Astrocyte of the cerebellum (primary cell): ENCODE data around the gene SKIL.

Experiments used
- DNase-seq: peaks from one replicate; pipeline ENCODE4 v3.0.0-alpha.2; 2011; ENCODE audit warnings: low read depth
- H3K4me3 ChIP-seq: 2 replicates; pipeline ENCODE4 v1.5.1; 2011; ENCODE audit warnings: mild to moderate bottlenecking, low read depth, low read length, moderate library complexity
- CTCF ChIP-seq: IDR thresholded peaks from 2 replicates; pipeline ENCODE4 v1.5.1; 2012; ENCODE audit warnings: low read length, low read depth, moderate library complexity, mild to moderate bottlenecking; ENCODE audit errors: missing control alignments
- in situ Hi-C: cut with HindIII; loops from 2 replicates; pipeline ENCODE4 v1.10.0; 2017; ENCODE audit warnings: low sequenced_read_pairs

SKIL gene

GRCh38 chr3:170358042-170359010, 811 bp downstream of the SKIL start:
- no peak for DNase-seq
- in situ Hi-C loops, result no loop called here
- TF ChIP-seq CTCF, result peak; percentile 44
- H3K4me3 ChIP-seq, result peak overlapping the region; percentile 60

GRCh38 chr3:170359178-170359704, 1.7 kb downstream of the SKIL start:
- no peak for TF ChIP-seq CTCF
- H3K4me3 ChIP-seq, result peak overlapping the region; percentile 60
- DNase-seq, result no peak
- in situ Hi-C loops, result no loop called here

- no peak for DNase-seq
- in situ Hi-C loops, result no loop called here
- peak overlapping the region; percentile 60 for H3K4me3 ChIP-seq
- TF ChIP-seq CTCF, result no peak
Observed at GRCh38 chr3:170360466-170360865, 3.0 kb downstream of the SKIL start.

GRCh38 chr3:170360916-170361315, 3.4 kb downstream of the SKIL start:
- no peak for DNase-seq
- no peak for TF ChIP-seq CTCF
- peak overlapping the region; percentile 60 for H3K4me3 ChIP-seq
- in situ Hi-C loops, result no loop called here

- TF ChIP-seq CTCF, result no peak
- peak overlapping the region; percentile 60 for H3K4me3 ChIP-seq
Observed at GRCh38 chr3:170361711-170362110, 4.2 kb downstream of the SKIL start.

GRCh38 chr3:170363471-170363994, 6.0 kb downstream of the SKIL start:
- H3K4me3 ChIP-seq, result no peak overlapping the region
- no peak for DNase-seq
- in situ Hi-C loops, result no loop called here
- no peak for TF ChIP-seq CTCF

More at GRCh38 chr3:170361711-170362110, 4.2 kb downstream of the SKIL start:
- in situ Hi-C loops, result no loop called here
- DNase-seq, result no peak
